IMR-90 (cell line): ENCODE data around the gene C6orf141. TPM values are rescaled to one million over a fixed set of nuclear protein-coding genes. Genes with fewer than 3 reads are reported as not detected.

Experiments used
- ATAC-seq: fragments of 200-7000 bp; cut with Tn5 transposase; 2 replicates; pipeline ENCODE4 v1.9.1; 2020; ENCODE audit warnings: low read depth, mild to moderate bottlenecking, moderate library complexity
- BruUV-seq: library from RNA; stranded (reverse); fragments of 400-500 nt; replicated peaks from 2 replicates; lab custom pipeline; 2021; lab: Mats Ljungman, UMichigan
- CTCF ChIA-PET: fragments of 300-600 bp; formaldehyde crosslinking; extraction: SDS; loops from one replicate; lab custom pipeline; 2021; ENCODE audit warnings: antibody characterized with exemption; lab: Yijun Ruan, JAX
- POLR2A ChIA-PET: fragments of 300-600 bp; sonication (Branson Sonifier 250); formaldehyde crosslinking; loops from one replicate; lab custom pipeline; 2022; ENCODE audit warnings: antibody characterized with exemption; ENCODE audit not compliant: unreplicated experiment; lab: Charles Lee
- DNase-seq: peaks from one replicate; pipeline ENCODE4 v3.0.0; 2013
- H2AFZ ChIP-seq: replicated peaks from 2 replicates; pipeline ENCODE3; 2013; ENCODE audit warnings: low read length, mild to moderate bottlenecking; ENCODE audit not compliant: poor library complexity
- H2AK5ac ChIP-seq: 2 replicates; pipeline ENCODE4 v1.6.1; 2013; ENCODE audit warnings: low read depth, low read length, inconsistent platforms
- H2AK9ac ChIP-seq: replicated peaks from 2 replicates; pipeline ENCODE3; 2013; ENCODE audit warnings: mild to moderate bottlenecking, low read depth, low read length, moderate library complexity; ENCODE audit not compliant: poor library complexity
- H2BK120ac ChIP-seq: 2 replicates; pipeline ENCODE4 v1.6.1; 2013; ENCODE audit warnings: low read depth, low read length, inconsistent platforms
- H2BK15ac ChIP-seq: 3 replicates; pipeline ENCODE4 v1.6.1; 2013; ENCODE audit warnings: low read depth, low read length, inconsistent platforms
- H2BK20ac ChIP-seq: 2 replicates; pipeline ENCODE4 v1.6.1; 2013; ENCODE audit warnings: low read depth, mild to moderate bottlenecking, inconsistent platforms, low read length, moderate library complexity
- H2BK5ac ChIP-seq: 2 replicates; pipeline ENCODE4 v1.6.1; 2013; ENCODE audit warnings: mild to moderate bottlenecking, low read depth, low read length, inconsistent platforms; ENCODE audit not compliant: poor library complexity, severe bottlenecking
- H3K14ac ChIP-seq: replicated peaks from 2 replicates; pipeline ENCODE4 v1.6.1; 2013; ENCODE audit warnings: low read depth, low read length, inconsistent platforms
- H3K18ac ChIP-seq: 2 replicates; pipeline ENCODE4 v1.6.1; 2013; ENCODE audit warnings: low read depth, low read length, control low read depth
- H3K23ac ChIP-seq: 2 replicates; pipeline ENCODE4 v1.6.1; 2013; ENCODE audit warnings: low read depth, low read length, inconsistent platforms
- H3K27ac ChIP-seq: 2 replicates; pipeline ENCODE4 v1.5.1; 2013; ENCODE audit warnings: mild to moderate bottlenecking, control low read depth, low read length; ENCODE audit not compliant: insufficient read depth
- H3K27me3 ChIP-seq: 2 replicates; pipeline ENCODE4 v1.6.1; 2013; ENCODE audit warnings: low read length; ENCODE audit not compliant: control insufficient read depth, insufficient read depth
- H3K36me3 ChIP-seq: 2 replicates; pipeline ENCODE4 v1.6.1; 2013; ENCODE audit warnings: low read length, mixed read lengths; ENCODE audit not compliant: control insufficient read depth, insufficient read depth
- H3K4ac ChIP-seq: 2 replicates; pipeline ENCODE4 v1.6.1; 2013; ENCODE audit warnings: low read depth, low read length, inconsistent platforms
- H3K4me1 ChIP-seq: 2 replicates; pipeline ENCODE4 v1.6.1; 2013; ENCODE audit warnings: low read length, mixed read lengths; ENCODE audit not compliant: control insufficient read depth, insufficient read depth
- H3K4me2 ChIP-seq: 2 replicates; pipeline ENCODE4 v1.6.1; 2013; ENCODE audit warnings: low read depth, mild to moderate bottlenecking, control low read depth, low read length, moderate library complexity
- H3K4me3 ChIP-seq: 2 replicates; pipeline ENCODE4 v1.5.1; 2013; ENCODE audit warnings: low read depth, mild to moderate bottlenecking, control low read depth, low read length, moderate library complexity; ENCODE audit not compliant: insufficient read depth
- H3K56ac ChIP-seq: 2 replicates; pipeline ENCODE4 v1.6.1; 2013; ENCODE audit warnings: low read length, inconsistent platforms; ENCODE audit not compliant: insufficient read depth; ENCODE audit errors: extremely low read depth
- H3K79me1 ChIP-seq, 2 experiments: 2 replicates each; pipeline ENCODE4 v1.6.1; 2013; ENCODE audit warnings: low read length in 2 of 2, inconsistent platforms in 1 of 2, low read depth in 1 of 2
- H3K9ac ChIP-seq: 2 replicates; pipeline ENCODE4 v1.6.1; 2013; ENCODE audit warnings: low read depth, low read length, control low read depth
- H3K9me1 ChIP-seq: 2 replicates; pipeline ENCODE4 v1.6.1; 2013; ENCODE audit warnings: low read length, inconsistent platforms; ENCODE audit not compliant: insufficient read depth
- H3K9me3 ChIP-seq: 2 replicates; pipeline ENCODE4 v1.6.1; 2013; ENCODE audit warnings: low read length; ENCODE audit not compliant: control insufficient read depth, insufficient read depth
- H4K20me1 ChIP-seq: 2 replicates; pipeline ENCODE4 v1.6.1; 2013; ENCODE audit warnings: low read length, inconsistent platforms; ENCODE audit not compliant: insufficient read depth
- H4K5ac ChIP-seq: 2 replicates; pipeline ENCODE4 v1.6.1; 2013; ENCODE audit warnings: mild to moderate bottlenecking, low read depth, low read length, control low read depth
- H4K8ac ChIP-seq, 2 experiments: 2 replicates each; pipeline ENCODE4 v1.6.1; 2013; ENCODE audit warnings: low read depth in 2 of 2, low read length in 2 of 2, control low read depth in 1 of 2, inconsistent platforms in 1 of 2
- H4K91ac ChIP-seq: 2 replicates; pipeline ENCODE4 v1.6.1; 2013; ENCODE audit warnings: low read depth, low read length, inconsistent platforms; ENCODE audit not compliant: insufficient read depth
- RCOR1 ChIP-seq: IDR thresholded peaks from 2 replicates; pipeline ENCODE4 v1.6.1; 2012; ENCODE audit warnings: mild to moderate bottlenecking, low read length, improper control_type of control experiment; ENCODE audit not compliant: insufficient replicate concordance
- whole genome bisulfite sequencing, 2 experiments: methylation state at CpG; one replicate each; pipeline versions ENCODE4 v1.1.5 to v1.1.7; 2013; ENCODE audit warnings: missing lambda C conversion rate in 2 of 2; ENCODE audit not compliant: insufficient read length in 1 of 2; ENCODE audit errors: extremely low coverage in 2 of 2; 5-methylcytosine and 5-hydroxymethylcytosine counted together
- dilution Hi-C: fragments of 300-500 bp; cut with HindIII; formaldehyde crosslinking; loops from one replicate; pipeline ENCODE4 v1.14.3; 2018; ENCODE audit warnings: low sequenced_read_pairs; ENCODE audit not compliant: unreplicated experiment
- in situ Hi-C: fragments of 300-500 bp; cut with MboI; formaldehyde crosslinking; loops from 3 replicates; pipeline ENCODE4 v1.14.3; 2019; ENCODE audit warnings: low sequenced_read_pairs, inconsistent platforms, mixed read lengths
- intact Hi-C: fragments of 100-400 bp; cut with micrococcal nuclease; formaldehyde crosslinking; loops from 2 replicates; pipeline ENCODE4 v1.10.0; 2022
- polyA plus RNA-seq, 3 experiments: library from polyadenylated mRNA; depleted of rRNA; stranded (reverse); fragments of >200 nt; gene quantifications; 2 replicates each; pipeline ENCODE4 v1.2.3, GENCODE V29; 2012; ENCODE audit warnings: low replicate concordance in 1 of 3
- total RNA-seq: library from RNA; depleted of rRNA; stranded (reverse); fragments of >200 nt; gene quantifications from 2 replicates; pipeline ENCODE4 v1.2.3, GENCODE V29; 2012

The C6orf141 gene
- total and polyA plus RNA-seq, 2 of the 4 experiments (the other 2 are of a cell fraction) = not detected

DNA sequence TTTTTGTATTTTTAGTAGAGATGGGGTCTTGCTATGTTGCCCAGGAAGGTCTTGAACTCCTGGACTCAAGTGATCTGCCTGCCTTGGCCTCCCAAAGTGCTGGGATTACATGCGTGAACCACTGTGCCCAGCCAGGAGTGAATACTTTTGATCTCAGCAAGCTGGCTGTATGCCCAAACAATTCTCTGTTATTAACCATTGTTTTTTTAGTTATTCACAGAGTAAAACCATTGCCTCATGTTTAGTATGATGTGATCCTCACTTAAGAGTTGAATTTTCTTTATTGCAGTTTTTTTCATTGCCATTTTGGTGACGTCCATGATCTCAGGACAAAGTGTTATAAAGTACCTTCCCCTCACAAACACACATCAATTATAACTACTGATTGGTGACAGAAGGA, 14.8 kb downstream of the C6orf141 start:
- H3K4me1 ChIP-seq = no peaks in the 10 kb centered on the region
- H3K27me3 ChIP-seq = no peaks in the 10 kb centered on the region
- H3K9me1 ChIP-seq = no peaks in the 10 kb centered on the region
- dilution Hi-C loops = no loop called here
- no peak for TF ChIP-seq RCOR1
- BruUV-seq = no TSS peak
- no peak overlapping the region for H2AK5ac ChIP-seq
- H2BK120ac ChIP-seq = no peak overlapping the region
- no peaks in the 10 kb centered on the region for H3K36me3 ChIP-seq
- no peak overlapping the region for H3K4ac ChIP-seq
- H3K14ac ChIP-seq = no peak overlapping the region
- no peaks in the 10 kb centered on the region for H3K79me1 ChIP-seq
- CTCF ChIA-PET = interaction anchor here (0.7 kb wide), 1 partner anchor 22 kb away, joined by 3 read pairs; no protein-coding TSS in a partner anchor
- no peak overlapping the region for H3K23ac ChIP-seq
- no CpG with 5 or more reads among the region's 2 CpGs for WGBS, 2 experiments
- in situ Hi-C loops = no loop called here
- no peak overlapping the region for H2AK9ac ChIP-seq
- ATAC-seq = no peak
- no peak overlapping the region for H2BK5ac ChIP-seq
- H3K9me3 ChIP-seq = no peaks in the 10 kb centered on the region
- no peak for DNase-seq
- H3K4me3 ChIP-seq = no peak overlapping the region
- H2BK20ac ChIP-seq = no peak overlapping the region
- no peak overlapping the region for H3K18ac ChIP-seq
- H4K8ac ChIP-seq = no peak overlapping the region
- H3K56ac ChIP-seq = no peak overlapping the region
- H4K91ac ChIP-seq = no peak overlapping the region
- H2BK15ac ChIP-seq = no peak overlapping the region
- H4K5ac ChIP-seq = no peak overlapping the region
- no peaks in the 10 kb centered on the region for H4K20me1 ChIP-seq
- no peak overlapping the region for H2AFZ ChIP-seq
- POLR2A ChIA-PET = no interaction called here
- intact Hi-C loops = no loop called here
- no peak overlapping the region for H3K27ac ChIP-seq
- H3K9ac ChIP-seq = no peak overlapping the region
- H3K4me2 ChIP-seq = no peak overlapping the region
